ENCODE results near the gene SVIL.

Gene SVIL

DNA sequence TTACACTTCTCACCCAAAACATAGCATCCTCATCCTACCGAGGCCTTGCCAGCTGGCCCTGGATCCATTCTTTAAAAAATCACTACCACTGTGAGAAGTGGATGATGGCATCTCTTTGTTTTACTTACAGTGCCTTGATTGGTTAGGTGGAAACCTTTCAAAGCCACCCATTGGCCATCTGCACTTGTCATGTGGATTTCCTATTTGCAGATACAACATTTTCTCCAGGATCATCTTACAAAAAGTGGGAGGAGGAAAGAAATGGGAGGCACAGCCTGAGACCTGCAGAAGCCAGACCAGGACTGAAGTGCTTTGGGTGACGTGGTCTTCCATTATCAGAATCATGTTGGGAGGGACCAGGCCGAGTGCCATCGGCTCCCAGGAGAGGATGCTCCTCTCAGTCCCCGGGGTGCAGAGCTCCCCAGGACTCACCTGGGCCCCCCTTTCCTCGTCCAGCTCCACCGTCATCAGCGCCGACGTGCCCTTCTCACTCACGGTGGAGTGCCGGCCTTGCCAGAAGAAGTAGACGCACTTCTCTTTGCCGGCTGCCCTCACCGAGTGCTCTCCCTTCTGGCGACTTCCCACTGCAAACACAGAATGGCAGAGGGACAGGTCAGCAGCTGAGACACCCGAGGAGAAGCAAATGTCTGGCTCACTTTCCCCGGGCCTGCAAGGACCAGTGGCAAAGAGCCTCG, 161.2 kb downstream of the SVIL start:
- no peak for DNase-seq (ENCODE audit: low read depth)
- H3K4me3 ChIP-seq (replicated peaks; ENCODE audit: low read depth, low read length) = no peak overlapping the region
- TF ChIP-seq, protein P1, sequence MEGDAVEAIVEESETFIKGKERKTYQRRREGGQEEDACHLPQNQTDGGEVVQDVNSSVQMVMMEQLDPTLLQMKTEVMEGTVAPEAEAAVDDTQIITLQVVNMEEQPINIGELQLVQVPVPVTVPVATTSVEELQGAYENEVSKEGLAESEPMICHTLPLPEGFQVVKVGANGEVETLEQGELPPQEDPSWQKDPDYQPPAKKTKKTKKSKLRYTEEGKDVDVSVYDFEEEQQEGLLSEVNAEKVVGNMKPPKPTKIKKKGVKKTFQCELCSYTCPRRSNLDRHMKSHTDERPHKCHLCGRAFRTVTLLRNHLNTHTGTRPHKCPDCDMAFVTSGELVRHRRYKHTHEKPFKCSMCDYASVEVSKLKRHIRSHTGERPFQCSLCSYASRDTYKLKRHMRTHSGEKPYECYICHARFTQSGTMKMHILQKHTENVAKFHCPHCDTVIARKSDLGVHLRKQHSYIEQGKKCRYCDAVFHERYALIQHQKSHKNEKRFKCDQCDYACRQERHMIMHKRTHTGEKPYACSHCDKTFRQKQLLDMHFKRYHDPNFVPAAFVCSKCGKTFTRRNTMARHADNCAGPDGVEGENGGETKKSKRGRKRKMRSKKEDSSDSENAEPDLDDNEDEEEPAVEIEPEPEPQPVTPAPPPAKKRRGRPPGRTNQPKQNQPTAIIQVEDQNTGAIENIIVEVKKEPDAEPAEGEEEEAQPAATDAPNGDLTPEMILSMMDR (IDR thresholded peaks at IDR 0.05; ENCODE audit: low read length, missing control alignments) = no peak

DNA sequence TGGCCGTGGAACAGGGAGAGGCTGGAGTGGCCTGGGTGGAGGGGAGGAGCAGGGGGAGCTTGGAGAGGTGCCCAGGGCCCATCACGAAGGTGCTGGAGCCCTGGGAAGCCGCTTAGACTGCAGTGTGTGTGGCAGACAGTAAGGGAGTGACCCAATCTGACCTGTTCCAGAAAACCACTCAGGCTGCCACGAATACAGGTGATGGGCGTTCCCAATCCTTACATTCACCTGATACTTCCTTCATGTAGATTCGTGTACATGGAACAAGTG, 161.7 kb downstream of the SVIL start:
- H3K4me3 ChIP-seq (replicated peaks; ENCODE audit: low read depth, low read length) = no peak overlapping the region
- DNase-seq (ENCODE audit: low read depth) = no peak
- TF ChIP-seq, protein P1 (IDR thresholded peaks at IDR 0.05; ENCODE audit: low read length, missing control alignments) = no peak

DNA sequence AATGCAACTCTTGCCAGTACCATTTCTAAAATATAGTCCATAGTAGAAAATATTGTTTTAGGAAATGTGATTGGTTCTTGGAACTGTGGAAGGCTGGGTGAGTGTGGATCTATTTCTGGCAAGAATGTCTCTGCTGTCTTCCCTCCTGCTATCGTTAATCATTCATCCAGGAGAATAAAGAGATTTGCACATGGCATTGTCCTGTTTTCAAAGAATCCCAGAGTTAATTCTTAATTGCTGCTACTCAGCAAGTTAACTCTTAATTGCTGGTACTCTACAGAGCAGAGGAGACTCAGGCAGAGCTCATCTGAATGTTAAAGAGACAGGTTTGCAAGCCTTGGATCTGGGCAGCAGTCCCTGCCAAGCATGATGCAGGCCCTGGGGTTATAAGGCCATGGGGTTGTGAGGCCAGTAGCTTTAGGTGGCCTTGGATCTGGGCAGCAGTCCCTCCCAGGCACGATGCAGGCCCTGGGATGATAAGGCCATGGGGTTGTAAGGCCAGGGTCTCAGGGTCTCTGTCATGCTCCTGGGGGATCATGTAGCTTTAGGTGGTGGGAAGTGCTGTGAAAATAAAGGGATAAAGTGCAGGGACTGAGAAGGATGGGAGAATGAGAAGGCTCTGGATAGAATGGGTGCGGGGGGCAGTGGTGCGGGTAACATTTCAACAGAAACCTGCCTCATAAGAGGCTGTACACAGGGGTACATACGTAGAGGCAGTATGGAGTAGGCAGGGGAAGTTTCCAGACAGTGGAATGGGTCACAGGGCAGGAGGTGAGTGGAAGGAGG, 162.3 kb downstream of the SVIL start:
- DNase-seq (ENCODE audit: low read depth) = no peak
- TF ChIP-seq, protein P1 (IDR thresholded peaks at IDR 0.05; ENCODE audit: low read length, missing control alignments) = no peak
- H3K4me3 ChIP-seq (replicated peaks; ENCODE audit: low read depth, low read length) = no peak overlapping the region

DNA sequence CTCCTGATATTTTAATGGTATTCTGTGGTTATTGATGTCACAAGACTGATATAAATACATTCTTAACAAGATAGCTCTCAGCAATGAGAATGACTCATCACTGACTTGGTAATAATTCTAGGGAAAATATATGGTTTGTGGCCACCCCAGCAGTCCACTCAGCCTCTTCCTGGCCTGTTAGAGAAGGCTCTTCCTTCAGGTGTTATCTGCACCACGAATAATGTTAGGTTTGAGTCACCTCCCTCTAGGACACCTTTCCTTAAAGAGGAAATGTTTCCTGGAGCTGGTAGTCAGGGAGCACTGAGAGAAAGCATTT, 163.3 kb downstream of the SVIL start:
- H3K4me3 ChIP-seq (replicated peaks; ENCODE audit: low read depth, low read length) = no peak overlapping the region
- DNase-seq (ENCODE audit: low read depth) = peak; percentile 78
- TF ChIP-seq, protein P1 (IDR thresholded peaks at IDR 0.05; ENCODE audit: low read length, missing control alignments) = no peak

DNA sequence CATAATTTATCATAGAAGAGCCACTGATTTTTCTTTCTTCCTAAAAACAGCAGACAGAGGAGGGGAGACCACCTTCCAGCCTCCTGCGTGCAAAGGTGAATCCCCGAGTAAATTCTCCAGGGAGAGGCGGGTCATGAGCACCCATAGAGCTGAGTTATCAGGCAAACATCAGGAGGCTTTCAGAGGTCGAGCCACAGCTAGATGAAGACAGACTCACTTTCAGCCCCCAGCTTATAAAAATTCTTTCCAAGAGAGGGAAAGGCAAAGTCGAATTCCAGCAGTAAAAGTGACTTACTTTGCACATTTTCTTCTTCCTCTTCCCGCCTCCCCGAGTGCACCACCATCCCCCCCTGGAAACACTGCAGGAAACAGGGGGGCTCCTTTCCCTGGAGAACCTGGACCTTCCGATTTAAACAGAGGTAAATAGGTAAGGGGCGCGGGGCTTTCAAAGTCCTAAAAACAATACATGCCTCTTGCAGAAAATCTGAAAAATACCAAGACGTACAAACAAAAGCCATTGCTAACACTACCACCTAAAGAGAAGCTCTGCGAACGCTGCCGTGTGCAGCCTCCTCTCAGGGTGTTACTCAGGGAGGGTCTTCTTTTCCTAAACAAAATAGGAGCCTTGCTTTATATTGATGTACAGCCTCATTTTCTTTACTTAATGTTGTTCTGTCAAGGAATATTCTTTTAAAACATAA, 163.8 kb downstream of the SVIL start:
- DNase-seq (ENCODE audit: low read depth) = no peak
- no peak overlapping the region for H3K4me3 ChIP-seq (replicated peaks; ENCODE audit: low read depth, low read length)
- TF ChIP-seq, protein P1 (IDR thresholded peaks at IDR 0.05; ENCODE audit: low read length, missing control alignments) = no peak

DNA sequence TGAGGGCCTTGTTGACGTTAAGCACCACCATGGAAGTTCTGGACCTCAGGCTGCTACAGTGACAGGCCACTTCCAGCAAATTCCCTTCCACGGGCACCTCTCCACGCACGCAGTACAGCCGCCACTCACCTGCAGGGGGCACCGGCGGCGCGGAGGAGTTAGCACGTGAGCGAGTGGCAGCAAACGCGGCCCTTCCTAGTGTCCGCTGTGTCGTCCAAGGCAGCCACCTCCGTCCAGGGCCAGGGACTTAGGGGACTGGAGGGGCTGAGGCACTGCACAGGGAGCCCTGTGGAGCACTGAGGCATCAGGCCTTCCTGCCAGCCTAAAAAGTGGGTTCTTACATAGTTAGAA, 164.4 kb downstream of the SVIL start:
- TF ChIP-seq, protein P1 (IDR thresholded peaks at IDR 0.05; ENCODE audit: low read length, missing control alignments) = peak; percentile 26
- H3K4me3 ChIP-seq (replicated peaks; ENCODE audit: low read depth, low read length) = no peak overlapping the region
- no peak for DNase-seq (ENCODE audit: low read depth)

All from fibroblast of pulmonary artery (primary cell).